T-helper 1 cell treated with Interleukin-12 subunit alpha and Interleukin-12 subunit beta and Interleukin-4 antibody, amounts not matched to agents 30 μg/mL and 1 μg/mL, for 36 hours (primary cell): ENCODE results near the gene XRCC6.
"Not testable (repeated sequence)": the region's sequence is repeated elsewhere in the genome, so short reads cannot be mapped to it uniquely, and the experiment has no call there.

ENCODE experiments used
- H3K27ac Mint-ChIP-seq: one replicate; pipeline ENCODE4 v1.8.0; 2021; ENCODE audit warnings: mild to moderate bottlenecking, mixed read lengths
- H3K27me3 Mint-ChIP-seq: one replicate; pipeline ENCODE4 v1.8.0; 2021; ENCODE audit warnings: low read depth, mixed read lengths
- H3K36me3 Mint-ChIP-seq: one replicate; pipeline ENCODE4 v1.8.0; 2021; ENCODE audit warnings: low read depth, mixed read lengths
- H3K4me1 Mint-ChIP-seq: one replicate; pipeline ENCODE4 v1.8.0; 2021; ENCODE audit warnings: low read depth, mixed read lengths
- H3K4me3 Mint-ChIP-seq: one replicate; pipeline ENCODE4 v1.8.0; 2021; ENCODE audit warnings: mild to moderate bottlenecking, moderate library complexity, mixed read lengths
- H3K9me3 Mint-ChIP-seq: one replicate; pipeline ENCODE4 v1.8.0; 2021; ENCODE audit warnings: mixed read lengths

Gene XRCC6

DNA sequence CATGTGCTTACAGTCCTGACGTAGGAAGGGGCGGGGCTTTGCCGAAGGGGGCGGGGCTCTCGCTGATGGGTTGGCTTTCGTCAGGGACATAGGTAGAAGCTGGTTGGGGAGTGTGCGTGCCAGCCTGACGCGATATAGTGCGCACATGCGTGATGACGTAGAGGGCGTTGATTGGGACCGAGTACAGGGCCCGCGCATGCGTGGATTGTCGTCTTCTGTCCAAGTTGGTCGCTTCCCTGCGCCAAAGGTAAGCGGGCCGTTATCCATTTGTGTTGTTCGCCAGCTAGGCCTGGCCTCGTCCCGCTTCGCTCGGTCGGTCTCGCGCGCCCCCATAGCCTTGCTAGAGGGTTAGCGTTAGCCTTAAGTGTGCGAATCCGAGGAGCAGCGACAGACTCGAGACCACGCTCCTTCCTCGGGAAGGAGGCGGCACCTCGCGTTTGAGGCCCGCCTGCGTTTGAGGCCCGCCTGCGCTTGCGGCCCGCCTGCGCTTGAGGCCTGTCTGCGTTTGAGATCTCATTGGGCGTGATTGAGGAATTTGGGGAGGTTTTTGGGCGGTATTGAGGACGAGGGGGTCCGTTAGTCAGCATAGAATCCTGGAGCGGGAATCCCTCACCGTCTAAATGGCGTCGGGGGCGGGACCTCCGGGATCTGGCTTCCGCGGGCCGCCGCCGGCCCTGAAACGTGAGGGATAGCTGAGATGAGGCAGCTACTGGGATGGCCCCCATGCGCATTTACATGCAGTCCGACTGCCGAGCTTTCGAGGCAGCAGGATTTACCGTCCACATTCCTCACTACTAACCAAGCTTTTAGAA, at the start of gene XRCC6:
XRCC6 (plus strand) TSS at position 197 of the 812 bp plus-strand sequence. CDS start 710 bp downstream, outside the sequence.
- Mint-ChIP-seq H3K27me3 (no peaks in the 10 kb centered on the region), H3K27ac (peak within 1 kb of the TSS; percentile 94), H3K4me1 (peaks cover 36% of the 10 kb centered on the region), H3K4me3 (peak within 1 kb of the TSS; percentile 94), H3K36me3 (peaks cover 15% of the 10 kb centered on the region), H3K9me3 (no peaks in the 10 kb centered on the region)

GRCh38 chr22:41571786-41572185, 49.3 kb upstream of the XRCC6 start:
- no peak overlapping the region for H3K4me3 Mint-ChIP-seq
- no peaks in the 10 kb centered on the region for H3K27me3 Mint-ChIP-seq
- no peaks in the 10 kb centered on the region for H3K9me3 Mint-ChIP-seq
- no peak overlapping the region for H3K27ac Mint-ChIP-seq
- no peaks in the 10 kb centered on the region for H3K4me1 Mint-ChIP-seq
- H3K36me3 Mint-ChIP-seq = peaks cover 4% of the 10 kb centered on the region

DNA sequence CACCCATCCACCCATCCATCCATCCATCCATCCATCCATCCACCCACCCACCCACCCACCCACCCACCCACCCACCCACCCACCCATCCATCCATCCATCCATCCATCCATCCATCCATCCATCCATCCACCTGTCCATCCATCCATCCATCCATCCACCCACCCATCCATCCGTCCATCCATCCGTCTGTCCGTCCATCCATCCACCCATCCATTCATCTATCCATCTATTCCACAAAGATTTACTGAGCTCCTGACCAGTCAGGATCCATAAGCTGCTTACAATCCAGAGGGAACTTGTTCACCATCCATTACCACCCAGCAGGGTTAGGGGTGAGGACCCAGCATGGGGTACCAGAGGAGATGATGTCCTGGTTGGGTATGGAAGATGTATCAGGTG, 48.8 kb upstream of the XRCC6 start:
- H3K4me3 Mint-ChIP-seq, H3K4me1 Mint-ChIP-seq, H3K9me3 Mint-ChIP-seq, H3K27me3 Mint-ChIP-seq, H3K36me3 Mint-ChIP-seq: not testable (repeated sequence)
- peak overlapping the region; percentile 42 for H3K27ac Mint-ChIP-seq

DNA sequence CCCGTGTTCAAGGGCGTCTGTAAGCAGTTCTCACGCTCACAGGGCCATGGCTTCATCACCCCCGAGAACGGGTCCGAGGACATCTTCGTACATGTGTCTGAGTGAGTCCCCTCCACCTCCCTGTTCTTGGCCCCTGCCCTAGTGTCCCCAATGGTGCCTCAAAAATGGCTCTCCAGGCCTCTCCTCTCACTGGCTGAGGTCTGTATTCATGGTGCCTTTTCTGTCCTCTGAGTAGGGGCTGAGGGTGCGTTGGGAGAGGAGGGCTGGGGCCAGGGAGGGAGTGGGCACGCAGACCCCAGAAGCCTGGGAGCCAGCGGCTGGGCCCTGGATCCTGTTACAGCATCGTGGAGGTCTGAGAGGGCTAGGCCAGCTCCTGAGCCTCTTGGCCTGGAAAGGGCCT, 47.4 kb upstream of the XRCC6 start:
- Mint-ChIP-seq H3K36me3 (peaks cover 16% of the 10 kb centered on the region), H3K27me3 (no peaks in the 10 kb centered on the region), H3K4me3 (no peak overlapping the region), H3K9me3 (no peaks in the 10 kb centered on the region), H3K27ac (no peak overlapping the region), H3K4me1 (no peaks in the 10 kb centered on the region)

DNA sequence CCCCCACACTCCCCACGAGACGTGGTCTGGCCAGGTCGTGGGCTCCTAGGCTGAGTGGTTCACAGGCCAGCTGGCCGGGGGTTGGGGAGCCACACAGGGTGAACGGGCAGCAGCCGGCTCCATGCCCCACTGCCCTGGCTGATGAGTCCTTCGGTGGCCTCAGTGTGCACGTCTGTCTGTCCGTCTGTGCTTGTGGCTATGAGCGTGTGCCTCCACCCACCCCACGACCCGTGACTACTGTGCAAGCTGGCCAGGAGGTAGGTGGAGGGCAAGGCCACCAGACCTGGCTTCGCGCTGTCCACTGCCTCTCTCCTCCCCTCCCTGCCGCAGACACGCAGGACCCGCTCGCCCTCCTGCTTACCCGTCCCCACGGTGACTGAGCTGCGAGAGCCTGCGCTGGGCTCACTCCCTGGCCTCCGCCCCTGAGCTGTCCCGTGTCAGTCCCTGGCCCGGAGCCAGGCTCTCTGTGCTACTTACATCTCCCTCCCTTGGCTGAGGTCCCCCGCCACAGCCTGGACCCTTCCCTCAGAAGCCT, 46.2 kb upstream of the XRCC6 start:
- Mint-ChIP-seq H3K36me3 (peaks cover 16% of the 10 kb centered on the region), H3K4me1 (no peaks in the 10 kb centered on the region), H3K27ac (no peak overlapping the region), H3K9me3 (no peaks in the 10 kb centered on the region), H3K4me3 (no peak overlapping the region), H3K27me3 (no peaks in the 10 kb centered on the region)

DNA sequence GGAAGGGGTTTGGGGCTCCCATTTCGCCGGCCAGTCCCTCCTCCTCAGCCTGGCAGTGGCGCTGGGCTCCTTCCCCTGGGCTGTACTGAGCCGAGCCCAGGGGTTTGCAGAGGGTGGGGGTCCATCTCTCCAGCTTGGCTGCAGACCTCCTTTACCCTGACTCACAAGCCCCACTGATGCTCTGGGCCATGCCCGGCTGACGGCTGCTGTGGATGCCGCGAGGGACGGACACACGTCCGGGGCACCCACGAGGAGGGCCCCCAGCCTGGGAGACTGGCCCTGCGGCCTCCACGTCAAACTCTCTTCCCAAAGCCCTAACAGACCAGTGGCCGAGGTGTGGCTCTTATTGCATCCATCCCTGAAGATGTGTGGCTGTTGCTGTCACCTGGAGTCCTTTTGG, 45.6 kb upstream of the XRCC6 start:
- H3K9me3 Mint-ChIP-seq = no peaks in the 10 kb centered on the region
- H3K4me3 Mint-ChIP-seq = no peak overlapping the region
- H3K27me3 Mint-ChIP-seq = no peaks in the 10 kb centered on the region
- no peak overlapping the region for H3K27ac Mint-ChIP-seq
- H3K4me1 Mint-ChIP-seq = no peaks in the 10 kb centered on the region
- H3K36me3 Mint-ChIP-seq = peaks cover 19% of the 10 kb centered on the region

DNA sequence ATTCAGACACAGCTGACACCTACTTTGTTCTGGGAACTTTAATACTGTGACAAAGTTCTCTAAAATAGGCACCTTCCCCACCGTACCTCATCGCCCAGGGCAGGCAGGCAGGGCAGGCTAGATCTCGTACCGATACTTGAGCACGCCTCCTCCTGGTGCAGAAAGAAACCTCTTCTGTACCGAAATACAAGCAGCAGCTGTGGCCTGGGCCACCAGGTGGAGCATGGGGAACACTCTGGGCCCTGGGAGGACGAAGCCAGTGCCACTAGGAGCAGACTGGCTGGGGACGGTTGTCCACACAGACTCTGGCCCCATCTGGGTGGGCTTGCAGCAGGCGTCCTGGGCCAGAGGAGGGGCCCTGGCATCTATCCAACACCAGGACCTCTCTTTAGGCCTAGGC, 44.2 kb upstream of the XRCC6 start:
- Mint-ChIP-seq H3K27me3 (no peaks in the 10 kb centered on the region), H3K36me3 (peaks cover 19% of the 10 kb centered on the region), H3K27ac (no peak overlapping the region), H3K9me3 (no peaks in the 10 kb centered on the region), H3K4me1 (no peaks in the 10 kb centered on the region), H3K4me3 (no peak overlapping the region)

GRCh38 chr22:41578114-41578513, 43.0 kb upstream of the XRCC6 start:
- Mint-ChIP-seq H3K27me3 (no peaks in the 10 kb centered on the region), H3K36me3 (peaks cover 27% of the 10 kb centered on the region), H3K4me1 (no peaks in the 10 kb centered on the region), H3K4me3 (no peak overlapping the region), H3K9me3 (no peaks in the 10 kb centered on the region), H3K27ac (no peak overlapping the region)

DNA sequence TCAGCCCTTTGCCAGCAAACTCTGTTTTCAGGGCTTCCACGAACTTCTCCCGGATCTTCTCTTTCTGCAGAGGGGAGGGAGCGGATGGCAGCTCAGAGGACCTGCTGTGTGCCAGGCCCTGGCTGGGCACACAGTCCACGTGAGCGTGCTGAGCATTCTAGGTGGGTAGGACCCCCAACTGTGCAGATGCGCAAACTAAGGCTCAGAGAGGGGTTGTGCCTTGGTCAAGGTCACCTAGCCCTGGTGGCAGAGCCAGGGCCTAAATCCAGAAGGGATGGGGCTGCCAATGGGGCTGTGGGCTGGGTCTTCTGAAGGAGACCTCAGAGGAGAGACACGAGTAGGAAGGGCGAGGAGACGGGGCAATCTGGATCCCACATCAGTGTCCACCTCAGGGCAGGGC, 42.3 kb upstream of the XRCC6 start:
- Mint-ChIP-seq H3K4me1 (no peaks in the 10 kb centered on the region), H3K27me3 (no peaks in the 10 kb centered on the region), H3K27ac (no peak overlapping the region), H3K36me3 (peaks cover 27% of the 10 kb centered on the region), H3K4me3 (no peak overlapping the region), H3K9me3 (no peaks in the 10 kb centered on the region)

GRCh38 chr22:41579297-41579996, 41.6 kb upstream of the XRCC6 start:
- Mint-ChIP-seq H3K4me1 (no peaks in the 10 kb centered on the region), H3K36me3 (peaks cover 27% of the 10 kb centered on the region), H3K27ac (no peak overlapping the region), H3K9me3 (no peaks in the 10 kb centered on the region), H3K4me3 (no peak overlapping the region), H3K27me3 (no peaks in the 10 kb centered on the region)

DNA sequence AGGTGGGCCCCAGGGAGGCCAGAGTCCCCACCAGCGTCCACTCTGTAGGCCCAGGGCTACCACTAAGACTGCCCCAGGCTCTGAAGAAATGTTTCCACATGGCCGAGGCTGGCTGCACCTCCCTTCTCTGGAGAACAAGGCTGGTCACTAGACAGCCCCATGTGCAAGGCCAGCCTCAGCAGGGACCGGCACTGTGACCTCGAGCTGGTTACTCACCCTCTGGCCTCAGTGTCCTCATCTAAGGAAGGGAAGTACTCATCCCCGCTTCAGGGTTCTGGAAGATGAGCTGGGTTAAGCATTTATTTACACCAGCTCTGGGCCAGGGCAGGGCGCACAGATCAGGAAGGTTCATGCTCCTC, 41.1 kb upstream of the XRCC6 start:
- no peaks in the 10 kb centered on the region for H3K27me3 Mint-ChIP-seq
- peaks cover 27% of the 10 kb centered on the region for H3K36me3 Mint-ChIP-seq
- no peaks in the 10 kb centered on the region for H3K9me3 Mint-ChIP-seq
- H3K4me1 Mint-ChIP-seq = no peaks in the 10 kb centered on the region
- H3K4me3 Mint-ChIP-seq = no peak overlapping the region
- no peak overlapping the region for H3K27ac Mint-ChIP-seq

DNA sequence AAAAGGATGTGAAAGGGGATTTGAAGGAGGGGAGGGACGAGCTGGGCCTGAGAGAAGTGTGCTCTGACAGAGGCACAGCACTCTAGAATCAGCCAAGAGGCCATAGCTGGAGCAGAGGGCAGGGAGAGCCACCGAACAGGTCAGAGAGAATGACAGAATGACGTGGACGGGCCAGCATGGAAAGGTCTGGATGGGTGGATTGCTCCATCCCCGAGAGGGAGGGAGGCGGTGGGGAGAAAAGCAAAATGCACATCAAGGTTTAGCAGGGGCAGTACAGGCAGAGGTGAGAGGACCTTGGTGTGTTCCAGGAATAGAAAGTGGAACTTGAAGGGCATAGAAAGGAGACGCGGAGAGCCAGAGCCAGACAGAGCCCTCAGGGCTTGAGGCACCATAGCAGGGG, 38.4 kb upstream of the XRCC6 start:
- Mint-ChIP-seq H3K27ac (no peak overlapping the region), H3K4me3 (no peak overlapping the region), H3K27me3 (no peaks in the 10 kb centered on the region), H3K9me3 (no peaks in the 10 kb centered on the region), H3K4me1 (no peaks in the 10 kb centered on the region), H3K36me3 (peaks cover 23% of the 10 kb centered on the region)

GRCh38 chr22:41584881-41585280, 36.2 kb upstream of the XRCC6 start:
- Mint-ChIP-seq H3K27ac (no peak overlapping the region), H3K4me1 (peaks cover 5% of the 10 kb centered on the region)

DNA sequence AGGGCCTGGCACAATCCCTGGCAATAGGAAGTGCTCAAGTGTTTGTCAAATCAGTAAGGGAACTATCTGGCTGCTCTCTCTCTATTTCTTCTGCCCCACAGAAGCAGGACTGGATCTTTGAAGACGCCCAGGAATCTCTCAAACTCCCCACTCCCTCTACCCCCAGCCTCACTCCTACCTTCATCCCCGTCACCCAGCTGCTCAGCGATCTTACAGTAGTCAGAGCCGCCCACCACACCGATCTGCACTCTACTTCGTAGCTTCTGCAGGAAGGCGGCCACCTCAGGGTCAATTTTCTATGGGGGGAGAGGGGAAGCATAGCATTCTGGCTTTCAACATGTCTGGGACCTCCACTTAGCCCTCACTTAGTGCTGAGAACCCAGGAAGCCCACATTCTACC, 35.2 kb upstream of the XRCC6 start:
- H3K4me3 Mint-ChIP-seq = no peak overlapping the region

More at GRCh38 chr22:41584881-41585280, 36.2 kb upstream of the XRCC6 start:
- Mint-ChIP-seq H3K27me3 (no peaks in the 10 kb centered on the region), H3K36me3 (peaks cover 18% of the 10 kb centered on the region), H3K4me3 (no peak overlapping the region), H3K9me3 (no peaks in the 10 kb centered on the region)

DNA sequence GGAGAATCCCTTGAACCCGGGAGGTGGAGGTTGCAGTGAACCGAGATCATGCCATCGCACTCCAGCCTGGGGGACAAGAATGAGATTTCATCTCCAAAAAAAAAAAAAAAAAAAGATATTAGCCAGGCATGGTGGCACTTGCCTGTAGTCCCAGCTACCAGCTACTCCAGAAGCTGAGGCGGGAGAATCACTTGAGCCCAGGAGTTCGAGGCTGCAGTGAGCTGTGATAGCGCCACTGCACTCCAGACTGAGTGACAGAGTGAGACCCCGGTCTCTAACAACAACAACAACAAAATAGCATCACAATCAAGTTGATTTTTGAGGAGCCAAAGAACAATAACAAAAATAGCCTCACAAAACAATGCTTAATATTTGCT, 33.8 kb upstream of the XRCC6 start:
- Mint-ChIP-seq H3K36me3 (peaks cover 11% of the 10 kb centered on the region), H3K27ac (no peak overlapping the region), H3K4me3 (no peak overlapping the region), H3K27me3 (no peaks in the 10 kb centered on the region), H3K4me1 (peaks cover 6% of the 10 kb centered on the region), H3K9me3 (no peaks in the 10 kb centered on the region)

More for the DNA sequence above, 35.2 kb upstream of the XRCC6 start:
- H3K9me3 Mint-ChIP-seq = no peaks in the 10 kb centered on the region
- H3K27me3 Mint-ChIP-seq = no peaks in the 10 kb centered on the region
- no peak overlapping the region for H3K27ac Mint-ChIP-seq
- peaks cover 5% of the 10 kb centered on the region for H3K4me1 Mint-ChIP-seq
- H3K36me3 Mint-ChIP-seq = peaks cover 14% of the 10 kb centered on the region
